HG03039 (cell line): ENCODE data around the gene EIF1.

ENCODE experiments used
- ATAC-seq: cut with Tn5 transposase; IDR thresholded peaks from one replicate; pipeline ENCODE4 v1.9.1; 2021; ENCODE audit warnings: mild to moderate bottlenecking, moderate library complexity; ENCODE audit not compliant: unreplicated experiment

The EIF1 gene

GRCh38 chr17:41734139-41734948 lies 45.7 kb downstream of the EIF1 start, which contains the start of gene HAP1:
TSS of gene HAP1 (minus strand) at chr17:41734643. CDS start at chr17:41734634, 9 bp downstream.
- no peak for ATAC-seq

GRCh38 chr17:41734949-41735313 lies 46.2 kb downstream of the EIF1 start:
- no peak for ATAC-seq

GRCh38 chr17:41735744-41736143 lies 47.1 kb downstream of the EIF1 start:
- ATAC-seq = no peak

- ATAC-seq = no peak
Observed at GRCh38 chr17:41736983-41737679, 48.4 kb downstream of the EIF1 start.

- ATAC-seq = no peak
Observed at GRCh38 chr17:41737680-41738023, 49.0 kb downstream of the EIF1 start.

- ATAC-seq = peak; percentile 74
Observed at GRCh38 chr17:41738077-41738800, 49.6 kb downstream of the EIF1 start.

GRCh38 chr17:41738801-41739112 lies 50.1 kb downstream of the EIF1 start:
- no peak for ATAC-seq

- ATAC-seq = no peak
Observed at GRCh38 chr17:41739661-41740352, 51.1 kb downstream of the EIF1 start.

GRCh38 chr17:41740506-41740905 lies 51.8 kb downstream of the EIF1 start:
- no peak for ATAC-seq

GRCh38 chr17:41741709-41742108 lies 53.0 kb downstream of the EIF1 start:
- ATAC-seq = no peak
